Spleen (tissue), 7 donors: ENCODE measurements around the gene ME1.

Experiments
- CTCF ChIP-seq, 11 experiments: fragments of 200-600 bp in 7 of 11; fragments of 450-650 bp in 4 of 11; sonication (generic) in 4 of 11; IDR thresholded peaks in 8 of 11; conservative IDR thresholded peaks in 3 of 11; 1 replicate in 7 of 11; 2 replicates in 4 of 11; pipeline versions ENCODE4 v1.4.0 to v1.8.0; 2016 to 2021; ENCODE audit warnings: antibody characterized with exemption in 11 of 11, inconsistent platforms in 4 of 11, mild to moderate bottlenecking in 1 of 11
- POLR2A ChIP-seq, 3 donors: fragments of 450-650 bp; IDR thresholded peaks; one replicate each; pipeline ENCODE4 v1.5.1; 2017; ENCODE audit warnings: antibody characterized with exemption in 3 of 3, mild to moderate bottlenecking in 1 of 3
- POLR2AphosphoS5 ChIP-seq, 3 donors: sonication (generic); formaldehyde crosslinking; IDR thresholded peaks; one replicate each; pipeline ENCODE4 v1.5.1; 2017; ENCODE audit warnings: antibody characterized with exemption in 3 of 3
- donor health status: DM: no; HTN: no; CAD: no; lungs with moderate emphysema.
- donor health status: DM: no; HTN: no; CAD: no.
- donor health status: DM: no; HTN: no; CAD: no.

- no peak for TF ChIP-seq POLR2A (IDR thresholded peaks at IDR 0.05)
- no peak for TF ChIP-seq CTCF (IDR thresholded peaks at IDR 0.05 in 8 of 11, conservative IDR thresholded peaks at IDR 0.05 in 3 of 11)
- no peak for TF ChIP-seq POLR2AphosphoS5 (IDR thresholded peaks at IDR 0.05)
Measured at GRCh38 chr6:83169106-83169505, 261.7 kb downstream of the ME1 start.
